ENCODE data around the gene MAFF. TPM values are rescaled to one million over a fixed set of nuclear protein-coding genes. Genes with fewer than 3 reads are reported as not detected.

The MAFF gene
- total and polyA plus RNA-seq, 4 donors: 30.0 to 57.8 (median 40.1) TPM

- no peaks in the 10 kb centered on the region for H3K9me3 ChIP-seq (ENCODE audit: control insufficient read depth in 4 of 4, insufficient read depth in 3 of 4, low read length in 3 of 4)
- ATAC-seq (ENCODE audit: insufficient read depth, low FRiP score) (no peak), DNase-seq (peak; percentile 76 to 92 (median 89))
- no peak overlapping the region for H3K4me3 ChIP-seq
- peak overlapping the region; percentile 71 to 84 for H3K27ac ChIP-seq (ENCODE audit: low read depth in 1 of 2, low read length in 1 of 2)
- H3K4me1 ChIP-seq (ENCODE audit: control insufficient read depth in 5 of 5, insufficient read depth in 5 of 5, low read length in 5 of 5): peaks cover 4 to 31% (median 25%) of the 10 kb centered on the region in 5 donors
- WGBS, 2 donors: 56 to 73% methylated on average over 9 of the region's 9 CpGs
- no peak overlapping the region for H3K9ac ChIP-seq (ENCODE audit: insufficient read depth in 1 of 2, low read length in 2 of 2)
- no peak for TF ChIP-seq CTCF (IDR thresholded peaks at IDR 0.05; ENCODE audit: control extremely low read depth, extremely low read depth)
- H3K27me3 ChIP-seq (ENCODE audit: control insufficient read depth in 3 of 3, insufficient read depth in 3 of 3, low read length in 2 of 3): no peaks in the 10 kb centered on the region
- peaks cover 0 to 28% (median 11%) of the 10 kb centered on the region in 4 donors for H3K36me3 ChIP-seq (ENCODE audit: control insufficient read depth in 4 of 4, insufficient read depth in 4 of 4, low read length in 4 of 4)
These were observed 36.8 kb downstream of the MAFF start for GRCh38 chr22:38238519-38239071.

GRCh38 chr22:38239101-38239761 lies 37.4 kb downstream of the MAFF start:
- TF ChIP-seq CTCF (IDR thresholded peaks at IDR 0.05; ENCODE audit: control extremely low read depth, extremely low read depth): no peak
- H3K9me3 ChIP-seq (ENCODE audit: control insufficient read depth in 4 of 4, insufficient read depth in 3 of 4, low read length in 3 of 4): no peaks in the 10 kb centered on the region
- H3K27me3 ChIP-seq (ENCODE audit: control insufficient read depth in 3 of 3, insufficient read depth in 3 of 3, low read length in 2 of 3): no peaks in the 10 kb centered on the region
- ATAC-seq (ENCODE audit: insufficient read depth, low FRiP score): peak; percentile 86
- peak overlapping the region in 1 of 2 donors; percentile 54 for H3K9ac ChIP-seq (ENCODE audit: insufficient read depth in 1 of 2, low read length in 2 of 2)
- H3K27ac ChIP-seq (ENCODE audit: low read depth in 1 of 2, low read length in 1 of 2): peak overlapping the region; percentile 71 to 84
- H3K36me3 ChIP-seq (ENCODE audit: control insufficient read depth in 4 of 4, insufficient read depth in 4 of 4, low read length in 4 of 4): peaks cover 0 to 30% (median 9%) of the 10 kb centered on the region in 4 donors
- DNase-seq: peak; percentile 78 to 87 (median 83)
- peaks cover 4 to 37% (median 25%) of the 10 kb centered on the region in 5 donors for H3K4me1 ChIP-seq (ENCODE audit: control insufficient read depth in 5 of 5, insufficient read depth in 5 of 5, low read length in 5 of 5)
- WGBS, 2 donors: 32 to 60% methylated on average over 14 of the region's 14 CpGs
- H3K4me3 ChIP-seq: no peak overlapping the region

GRCh38 chr22:38240734-38241252 lies 39.0 kb downstream of the MAFF start:
- WGBS, 2 donors: 59 to 72% methylated on average over 6 of the region's 6 CpGs
- Histone ChIP-seq H3K36me3 (ENCODE audit: control insufficient read depth in 4 of 4, insufficient read depth in 4 of 4, low read length in 4 of 4) (peaks cover 0 to 32% (median 1%) of the 10 kb centered on the region in 4 donors), H3K27me3 (ENCODE audit: control insufficient read depth in 3 of 3, insufficient read depth in 3 of 3, low read length in 2 of 3) (no peaks in the 10 kb centered on the region), H3K27ac (ENCODE audit: low read depth in 1 of 2, low read length in 1 of 2) (peak overlapping the region in 1 of 2 donors; percentile 79), H3K4me3 (no peak overlapping the region), H3K9me3 (ENCODE audit: control insufficient read depth in 4 of 4, insufficient read depth in 3 of 4, low read length in 3 of 4) (no peaks in the 10 kb centered on the region), H3K4me1 (ENCODE audit: control insufficient read depth in 5 of 5, insufficient read depth in 5 of 5, low read length in 5 of 5) (peaks cover 4 to 37% (median 25%) of the 10 kb centered on the region in 5 donors), H3K9ac (ENCODE audit: insufficient read depth in 1 of 2, low read length in 2 of 2) (no peak overlapping the region)
- TF ChIP-seq CTCF (IDR thresholded peaks at IDR 0.05; ENCODE audit: control extremely low read depth, extremely low read depth): no peak
- DNase-seq (peak in 1 of 3 donors; percentile 21), ATAC-seq (ENCODE audit: insufficient read depth, low FRiP score) (no peak)

Data from lung (tissue), 12 donors.